EH (cell line): Measurements from ENCODE around the gene TAF5.
"Not testable (repeated sequence)": the region's sequence is repeated elsewhere in the genome, so short reads cannot be mapped to it uniquely, and the experiment has no call there.

Experiments
- DNase-seq: peaks from one replicate; pipeline ENCODE4 v3.0.0-alpha.2; 2015; ENCODE audit warnings: low read depth

The TAF5 gene

DNA sequence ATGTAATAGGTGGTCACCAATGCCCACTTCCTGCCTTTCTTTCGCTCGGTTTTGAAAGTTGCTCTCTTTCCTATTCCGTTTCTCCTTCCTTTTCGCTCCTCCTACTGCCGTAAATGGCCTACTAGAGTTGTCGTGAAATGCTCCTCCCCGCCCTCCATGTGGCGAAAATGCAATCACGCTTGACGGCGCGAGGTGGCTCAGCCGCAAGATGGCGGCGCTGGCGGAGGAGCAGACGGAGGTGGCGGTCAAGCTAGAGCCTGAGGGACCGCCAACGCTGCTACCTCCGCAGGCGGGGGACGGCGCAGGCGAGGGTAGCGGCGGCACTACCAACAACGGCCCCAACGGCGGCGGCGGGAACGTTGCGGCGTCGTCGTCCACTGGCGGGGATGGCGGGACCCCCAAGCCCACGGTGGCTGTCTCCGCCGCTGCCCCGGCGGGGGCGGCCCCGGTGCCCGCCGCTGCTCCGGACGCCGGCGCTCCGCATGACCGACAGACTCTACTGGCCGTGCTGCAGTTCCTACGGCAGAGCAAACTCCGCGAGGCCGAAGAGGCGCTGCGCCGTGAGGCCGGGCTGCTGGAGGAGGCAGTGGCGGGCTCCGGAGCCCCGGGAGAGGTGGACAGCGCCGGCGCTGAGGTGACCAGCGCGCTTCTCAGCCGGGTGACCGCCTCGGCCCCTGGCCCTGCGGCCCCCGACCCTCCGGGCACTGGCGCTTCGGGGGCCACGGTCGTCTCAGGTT is at the start of gene TAF5:
Gene TAF5 (plus strand): TSS at position 195 of the 737 bp plus-strand sequence. CDS start 14 bp downstream, at position 209.
- DNase-seq, result peak; percentile 96

DNA sequence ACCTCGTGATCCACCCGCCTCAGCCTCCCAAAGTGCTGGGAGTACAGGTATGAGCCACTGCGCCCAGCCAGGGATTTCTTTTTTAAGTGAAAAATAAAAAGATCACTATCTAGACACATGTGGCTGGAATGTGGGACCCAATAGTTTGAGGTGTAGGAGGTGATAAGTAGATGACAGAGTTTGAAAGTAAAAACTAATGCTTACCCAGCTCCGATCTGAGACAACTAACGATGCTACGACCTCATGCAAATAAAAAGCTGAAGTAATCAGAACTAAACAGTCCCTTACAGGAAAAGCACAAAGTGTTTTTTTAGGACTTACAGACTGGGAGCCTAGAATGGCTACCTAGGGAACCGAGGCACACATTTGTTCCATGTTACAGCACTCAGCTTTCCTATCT is 39.9 kb upstream of the TAF5 start:
- no peak for DNase-seq

DNA sequence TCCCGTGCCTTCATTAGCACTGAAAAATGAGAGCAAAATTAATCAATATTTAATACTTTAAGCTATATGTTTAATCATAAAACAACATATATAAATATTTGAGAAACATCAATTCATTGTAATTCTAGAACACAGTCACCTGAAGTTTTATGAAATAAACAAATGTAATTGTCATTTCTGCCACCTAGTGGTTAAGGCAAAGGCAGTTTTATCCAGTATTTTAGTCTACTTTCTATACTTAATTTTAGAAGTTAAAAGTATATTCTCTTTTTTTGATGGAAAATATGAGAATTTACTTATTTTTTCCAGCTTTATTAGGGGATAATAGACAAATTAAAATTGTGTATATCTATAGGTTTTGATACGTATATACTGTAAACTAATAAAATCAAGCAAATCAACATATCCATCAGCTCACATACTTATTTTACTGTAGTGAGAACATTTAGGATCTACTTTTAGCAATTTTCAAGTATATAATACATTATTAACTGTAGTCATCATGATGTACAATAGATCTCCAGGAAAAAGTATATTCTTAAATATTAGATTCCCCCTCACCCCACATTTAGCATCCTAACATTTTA is 33.7 kb upstream of the TAF5 start:
- DNase-seq, result peak; percentile 32

DNA sequence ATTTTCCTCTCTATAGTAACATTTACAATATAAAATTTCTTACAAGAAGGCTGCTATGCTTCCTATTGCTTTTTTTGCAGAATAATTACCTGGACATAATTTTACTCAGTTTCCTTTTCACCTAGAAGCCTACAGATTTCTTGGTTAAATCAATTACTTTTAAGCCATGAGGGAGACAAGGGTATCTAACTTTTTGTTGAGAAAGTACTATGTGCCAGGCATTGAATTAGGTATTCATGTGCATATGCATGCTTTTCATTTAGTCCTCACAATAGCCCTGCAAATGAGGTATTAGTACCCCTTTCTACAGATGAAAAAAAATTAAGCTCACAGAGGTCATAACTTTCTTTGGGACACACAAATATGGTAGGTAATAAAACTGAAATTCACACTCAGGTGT is 33.2 kb upstream of the TAF5 start:
- DNase-seq, result no peak

DNA sequence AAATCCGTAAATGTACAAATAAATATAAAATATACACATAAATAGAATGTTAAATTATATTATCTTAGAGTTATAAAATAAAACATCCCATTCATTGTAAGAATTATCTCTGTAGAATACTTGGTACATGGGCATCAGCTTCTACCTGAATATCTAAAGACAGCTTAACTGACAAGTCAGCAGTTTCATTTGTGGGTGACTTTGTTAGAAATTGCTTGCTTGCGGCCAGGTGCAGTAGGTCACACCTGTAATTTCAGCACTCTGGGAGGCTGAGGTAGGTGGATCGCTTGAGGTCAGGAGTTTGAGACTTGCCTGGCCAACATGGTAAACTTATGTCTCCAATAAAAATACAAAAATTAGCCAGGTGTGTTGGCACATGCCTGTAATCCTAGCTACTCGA is 31.4 kb upstream of the TAF5 start:
- no peak for DNase-seq

DNA sequence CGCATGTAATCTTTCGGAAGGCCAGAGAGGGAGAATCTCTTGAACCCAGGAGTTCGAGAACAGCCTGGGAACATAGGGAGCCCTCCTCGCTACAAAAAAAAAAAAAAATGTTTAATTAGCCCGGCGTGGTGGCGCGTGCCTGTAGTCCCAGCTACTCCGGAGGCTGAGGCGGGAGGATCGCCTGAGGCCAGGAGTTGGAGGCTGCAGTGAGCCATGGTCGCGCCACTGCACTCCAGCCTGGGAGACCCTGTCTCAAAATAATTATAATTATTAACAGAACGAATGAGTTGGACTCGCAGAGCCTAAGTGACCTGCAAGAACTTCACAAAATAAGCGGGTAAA is 17.6 kb upstream of the TAF5 start:
- no peak for DNase-seq

DNA sequence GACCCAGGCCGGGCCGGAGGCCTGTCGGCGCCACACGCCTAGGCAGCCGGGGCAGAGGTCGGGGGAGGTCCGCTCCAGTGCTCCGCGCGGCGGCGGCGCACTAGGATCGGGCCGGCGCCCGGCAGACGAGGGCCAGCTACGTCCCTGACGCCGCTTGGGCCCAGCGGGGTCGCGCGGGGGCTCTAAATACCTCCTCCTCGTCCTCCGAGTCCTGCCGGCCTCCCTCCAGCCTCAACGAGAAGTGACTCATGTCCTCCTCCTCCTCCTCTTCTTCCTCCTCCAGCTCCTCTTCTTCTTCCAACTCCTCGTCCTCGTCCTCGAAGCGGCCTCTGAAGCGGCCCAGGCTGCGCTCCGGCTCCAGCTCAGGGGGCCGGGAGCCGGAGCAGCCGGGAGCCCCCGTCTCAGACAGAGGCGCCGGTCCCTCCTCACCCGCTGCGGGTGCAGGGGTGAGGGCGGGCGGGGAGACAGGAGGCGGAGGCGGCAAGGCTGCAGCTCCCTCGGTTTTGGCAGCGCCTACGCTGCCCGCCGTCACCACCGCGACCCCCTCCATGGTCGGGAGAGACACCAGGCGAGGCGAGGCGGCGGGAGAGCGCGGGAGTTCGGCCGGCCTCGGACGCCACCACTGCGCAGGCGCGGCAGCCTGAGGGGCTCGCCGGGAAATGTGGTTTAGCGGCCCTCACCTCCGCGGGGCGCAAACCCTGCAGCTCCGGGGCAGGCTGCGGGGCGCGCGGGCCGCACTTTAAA is 17.1 kb upstream of the TAF5 start, which contains the start of gene PCGF6:
Gene PCGF6 (minus strand): TSS at position 624 of the 744 bp plus-strand sequence. CDS start 74 bp downstream, at position 550.
- peak; percentile 83 for DNase-seq

DNA sequence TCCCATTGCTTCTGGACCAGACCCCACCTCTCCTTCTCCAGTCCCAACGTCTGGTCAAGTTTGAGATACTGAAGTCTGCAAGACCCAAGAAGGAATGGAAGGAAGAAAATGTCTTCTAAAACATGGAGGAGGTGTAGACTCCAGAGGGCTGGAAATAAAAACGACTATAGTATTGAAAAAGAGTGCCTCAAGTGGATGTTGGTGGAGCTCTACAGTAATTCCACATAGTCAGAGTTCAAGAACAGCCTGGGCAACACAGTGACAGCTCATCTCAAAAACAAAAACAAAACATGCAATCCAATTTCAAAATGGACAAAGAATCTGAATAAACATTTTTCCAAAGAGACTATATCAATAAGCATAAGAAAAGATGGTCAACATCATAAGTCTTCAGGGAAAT is 14.5 kb upstream of the TAF5 start:
- DNase-seq, result no peak

DNA sequence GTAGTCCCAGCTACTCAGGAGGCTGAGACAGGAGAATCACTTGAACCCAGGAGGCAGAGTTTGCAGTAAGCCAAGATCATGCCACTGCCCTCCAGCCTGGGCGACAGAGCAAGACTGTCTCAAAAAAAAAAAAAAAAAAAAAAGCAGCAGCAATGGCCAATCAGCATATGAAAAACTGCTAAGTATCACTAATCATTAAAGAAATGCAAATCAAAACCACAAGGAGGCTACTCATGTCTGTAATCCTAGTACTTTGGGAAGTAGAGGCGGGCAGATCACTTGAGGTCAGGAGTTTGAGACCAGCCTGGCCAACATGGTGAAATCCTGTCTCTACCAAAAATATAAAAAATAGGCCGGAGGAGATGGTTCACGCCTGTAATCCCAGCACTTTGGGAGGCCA is 13.2 kb upstream of the TAF5 start:
- DNase-seq, result not testable (repeated sequence)

DNA sequence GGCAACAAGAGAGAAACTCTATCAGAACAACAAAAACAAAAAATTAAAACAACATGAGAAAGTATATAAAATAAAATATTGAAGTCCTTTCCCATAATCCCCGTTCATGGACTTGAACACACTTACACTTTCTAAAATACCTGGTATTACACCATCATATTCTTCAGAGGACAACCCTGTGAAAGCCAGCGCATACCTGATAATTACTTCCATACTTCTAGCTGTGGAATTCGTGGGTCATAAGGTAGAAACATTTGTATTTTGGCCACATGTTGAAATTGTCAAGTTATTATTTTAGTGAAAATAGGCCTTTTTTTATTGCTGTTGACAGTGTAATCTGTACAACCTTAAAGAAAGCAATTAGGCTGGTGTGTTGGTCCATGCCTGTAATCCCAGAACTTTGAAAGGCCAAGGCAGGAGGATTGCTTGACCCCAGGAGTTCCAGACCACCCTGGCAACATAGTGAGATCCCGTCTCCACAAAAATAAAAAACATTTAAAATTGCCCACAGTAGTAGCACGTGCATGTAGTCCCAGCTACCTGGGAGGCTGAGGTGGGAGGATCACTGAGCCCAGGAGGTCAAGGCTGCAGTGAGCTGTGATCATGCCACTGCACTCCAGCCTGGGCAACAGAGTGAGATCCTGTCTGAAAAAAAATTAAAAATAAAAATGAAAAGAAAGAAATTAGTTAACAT is 11.7 kb upstream of the TAF5 start:
- no peak for DNase-seq

DNA sequence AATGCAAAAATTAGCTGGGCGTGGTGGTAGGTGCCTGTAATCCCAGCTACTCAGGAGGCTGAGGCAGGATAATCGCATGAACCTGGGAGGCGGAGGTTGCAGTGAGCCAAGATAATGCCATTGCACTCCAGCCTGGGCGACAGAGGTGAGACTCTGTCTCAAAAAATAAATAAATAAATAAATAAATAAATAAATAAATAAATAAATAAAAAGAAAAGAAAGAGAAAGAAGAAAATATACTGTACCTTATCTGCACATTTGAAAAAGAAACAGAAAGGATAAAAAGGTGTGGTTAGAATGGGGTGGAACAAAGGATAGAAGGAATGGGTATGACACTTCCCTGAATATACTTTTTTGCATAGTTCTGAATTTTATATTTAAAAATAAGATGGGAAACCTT is 8.3 kb upstream of the TAF5 start:
- DNase-seq, result not testable (repeated sequence)

DNA sequence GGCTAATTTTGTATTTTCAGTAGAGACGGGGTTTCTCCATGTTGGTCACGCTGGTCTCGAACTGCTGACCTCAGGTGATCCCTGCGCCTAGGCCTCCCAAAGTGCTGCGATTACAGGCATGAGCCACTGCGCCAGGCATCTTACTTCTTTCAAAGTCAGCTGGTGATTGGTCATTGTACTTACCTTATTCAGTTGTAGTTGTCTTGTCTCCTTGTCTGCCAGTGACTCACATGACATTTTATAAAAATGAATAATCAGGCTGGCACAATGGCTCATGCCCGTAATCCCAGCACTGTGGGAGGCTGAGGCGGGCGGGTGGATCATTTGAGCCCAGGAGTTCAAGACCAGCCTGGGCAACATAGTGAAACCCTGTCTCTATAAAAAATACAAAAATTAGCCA is 7.0 kb upstream of the TAF5 start:
- peak; percentile 2 for DNase-seq

DNA sequence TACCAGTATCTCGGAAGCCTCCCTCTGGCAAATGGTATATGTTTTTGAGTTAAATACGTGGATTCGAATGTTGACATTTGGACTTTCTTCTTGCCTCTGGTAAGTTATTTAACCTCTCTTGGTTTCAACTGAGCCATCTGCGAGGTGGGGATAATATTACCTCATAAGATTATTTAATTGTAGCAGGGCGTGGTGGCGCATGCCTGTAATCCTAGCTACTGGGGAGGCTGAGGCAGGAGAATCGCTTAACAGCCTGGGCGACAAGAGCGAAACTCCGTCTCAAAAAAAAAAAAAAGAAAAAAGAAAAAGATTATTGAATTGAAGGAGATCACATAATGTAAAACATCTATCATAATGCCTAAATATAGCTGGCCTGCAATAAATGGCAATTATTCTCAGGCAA is 396 bp upstream of the TAF5 start:
- no peak for DNase-seq

DNA sequence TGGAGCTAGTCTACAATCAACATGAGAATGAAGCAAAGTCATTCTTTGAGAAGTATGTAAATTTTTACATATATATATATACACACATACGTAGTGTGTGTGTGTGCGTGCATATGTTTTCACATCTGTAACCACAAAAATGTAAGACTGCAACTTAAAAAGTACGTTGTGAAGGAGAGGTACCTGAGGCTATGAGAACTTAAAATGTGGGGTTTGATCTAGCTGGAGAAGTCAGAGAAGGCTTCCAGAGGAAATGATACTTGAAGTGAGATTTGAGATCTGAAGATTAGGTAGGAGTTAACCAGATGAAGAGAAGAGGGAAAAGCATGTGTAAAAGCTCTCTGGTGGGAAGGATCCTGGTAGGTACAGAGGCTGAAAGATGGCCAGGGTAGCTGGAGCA is 5.8 kb downstream of the TAF5 start:
- DNase-seq, result no peak

DNA sequence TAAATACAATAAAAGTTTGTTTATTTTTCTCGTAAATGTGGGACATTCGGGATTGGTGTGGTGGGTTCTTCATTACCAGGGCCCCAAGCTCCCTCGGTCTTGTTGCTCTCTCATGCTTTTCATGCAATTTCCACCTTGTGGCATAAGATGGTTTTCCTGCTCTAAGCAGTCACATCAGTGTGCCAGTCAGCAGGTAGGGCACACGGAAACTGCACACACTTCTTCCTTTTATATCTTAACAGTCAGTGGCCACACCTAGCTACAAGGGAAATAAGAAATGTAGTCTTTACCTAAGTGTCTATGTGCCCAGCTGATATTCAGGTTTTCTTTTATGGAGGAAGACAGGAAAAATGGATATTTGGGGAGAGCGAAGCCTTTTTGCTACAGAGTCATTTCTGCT is 6.5 kb downstream of the TAF5 start:
- no peak for DNase-seq

DNA sequence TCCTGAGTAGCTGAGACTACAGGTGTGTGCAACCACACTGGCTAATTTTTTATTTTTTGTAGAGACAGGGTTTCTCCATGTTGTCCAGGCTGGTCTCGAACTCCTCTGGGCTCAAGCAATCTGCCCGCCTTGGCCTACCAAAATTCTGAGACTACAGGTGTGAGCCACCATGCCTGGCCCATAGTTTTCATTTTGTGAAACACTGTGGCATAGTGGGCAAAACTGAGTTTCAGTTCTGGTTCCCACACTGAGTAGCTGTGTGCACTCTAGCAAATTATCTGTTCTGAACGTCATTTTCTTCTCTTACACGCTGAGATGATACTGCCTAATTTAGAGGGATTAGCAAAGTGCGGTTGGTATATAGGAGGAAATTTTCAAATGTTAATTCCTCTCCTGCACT is 15.0 kb downstream of the TAF5 start:
- DNase-seq, result no peak

DNA sequence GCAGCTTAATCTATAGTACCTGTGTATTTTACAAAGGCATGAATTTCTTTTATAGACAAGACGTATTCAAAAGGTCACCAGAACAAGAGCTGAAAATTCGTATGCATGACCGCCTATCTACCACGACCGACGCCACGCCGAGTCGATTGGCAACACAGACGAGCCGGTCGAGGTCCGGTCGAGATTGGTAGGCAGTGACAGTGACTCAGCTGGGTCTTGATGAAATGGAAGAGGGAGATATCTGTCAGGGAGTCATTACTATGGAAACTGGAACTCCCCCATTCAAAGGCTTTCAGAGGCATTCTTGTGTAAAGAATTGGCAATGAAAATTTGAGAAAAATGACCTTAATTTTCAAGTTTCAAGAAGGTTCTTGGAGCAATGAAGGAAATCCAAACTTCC is 26.4 kb downstream of the TAF5 start:
- no peak for DNase-seq

DNA sequence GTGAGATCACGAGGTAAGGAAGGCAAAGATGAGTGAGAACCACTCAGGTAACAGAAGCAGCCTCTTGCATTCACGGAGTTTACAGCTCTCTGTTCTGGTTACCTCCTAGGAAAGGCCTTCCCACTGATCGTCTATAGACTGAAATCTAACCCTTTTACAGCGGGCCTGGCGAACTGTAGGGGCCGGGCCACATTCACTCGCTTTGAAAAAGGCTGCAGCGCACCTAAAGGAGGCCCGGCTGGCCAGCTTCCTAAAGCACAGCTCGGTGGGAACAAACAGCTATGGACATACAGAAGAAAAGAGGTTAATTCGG is 27.9 kb downstream of the TAF5 start:
- DNase-seq, result peak; percentile 23

DNA sequence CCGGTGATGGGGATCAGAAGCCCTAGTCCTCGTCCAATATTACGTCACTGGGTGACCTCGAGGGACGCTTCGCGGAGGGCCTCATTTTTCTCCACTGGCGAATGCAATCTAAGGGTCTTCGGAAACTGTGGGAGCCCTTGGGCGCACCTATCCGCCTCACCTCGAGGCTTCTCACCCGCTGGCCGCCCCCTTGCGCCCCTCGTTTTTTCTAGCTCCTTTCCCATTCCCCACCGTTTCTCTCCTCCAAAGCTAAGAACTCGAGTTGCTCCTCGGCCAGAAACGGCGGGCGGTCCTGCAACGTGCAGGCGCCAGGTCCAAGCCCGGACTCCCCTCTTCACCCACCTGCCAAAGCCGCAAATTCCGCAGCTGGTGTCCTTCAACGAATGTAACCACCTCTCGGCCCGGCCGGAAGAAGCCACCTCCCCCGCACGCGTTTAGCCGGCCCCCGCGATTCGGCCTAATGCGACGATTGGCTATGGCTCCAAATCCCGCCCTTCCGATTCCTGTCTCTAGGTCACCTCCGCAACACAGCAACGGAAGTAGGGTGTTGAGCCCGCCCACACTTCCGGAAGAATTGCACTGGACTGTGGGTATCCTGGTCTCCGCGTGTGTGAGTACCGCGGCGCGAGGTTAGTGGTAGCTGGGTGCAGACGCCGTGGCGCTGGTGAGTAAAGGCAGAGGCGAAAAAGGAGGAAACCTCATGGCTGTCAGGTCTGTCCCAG is 28.5 kb downstream of the TAF5 start, which contains the start of the genes ATP5MK and PDCD11:
Gene ATP5MK (minus strand): TSS at position 409 of the 722 bp plus-strand sequence. CDS start 4,018 bp downstream, outside the sequence.
Gene PDCD11 (plus strand): TSS at position 560 of the 722 bp plus-strand sequence. CDS start 1,801 bp downstream, outside the sequence.
- peak; percentile 99 for DNase-seq

DNA sequence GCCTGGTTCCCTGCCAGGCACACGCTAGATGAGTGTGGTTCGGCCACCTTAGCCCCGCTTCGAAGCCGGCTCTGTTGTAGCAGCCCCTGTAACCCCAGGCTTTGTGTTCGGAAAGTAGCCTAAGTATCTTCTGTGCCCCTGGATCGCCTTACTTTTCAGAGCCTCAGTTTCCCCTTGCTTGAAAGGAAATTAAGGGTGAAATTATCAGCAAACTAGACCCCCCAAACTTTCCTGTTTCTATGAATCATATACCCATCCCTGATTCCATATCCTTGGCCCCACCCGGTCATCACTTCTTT is 29.0 kb downstream of the TAF5 start:
- no peak for DNase-seq

DNA sequence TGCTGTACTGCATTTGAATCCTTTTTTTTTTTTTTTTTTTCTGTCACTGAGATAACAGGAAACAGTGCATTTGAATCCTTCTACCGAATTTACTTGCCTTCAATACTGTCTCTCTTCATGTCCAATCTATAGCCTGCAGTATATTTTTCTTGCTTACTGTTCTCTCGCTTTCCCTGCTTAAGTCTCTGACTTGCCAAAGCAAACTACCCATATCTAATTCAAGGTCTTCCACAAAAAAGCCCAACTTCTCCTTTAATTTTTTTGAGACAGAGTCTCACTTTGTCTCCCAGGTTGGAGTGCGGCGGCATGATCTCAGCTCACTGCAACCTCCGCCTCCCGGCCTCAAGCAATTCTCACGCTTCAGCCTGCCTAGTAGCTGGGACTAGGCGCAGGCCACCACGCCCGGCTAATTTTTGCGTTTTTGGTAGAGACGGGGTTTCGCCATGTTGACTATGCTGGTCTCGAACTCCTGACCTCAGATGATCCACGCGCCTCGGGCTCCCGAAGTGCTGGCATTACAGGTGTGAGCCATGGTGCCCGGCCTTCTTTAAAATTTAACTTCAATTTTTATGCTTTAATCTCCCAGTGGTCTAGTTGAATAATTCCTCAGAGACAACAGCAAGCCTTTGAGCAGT is 29.5 kb downstream of the TAF5 start:
- DNase-seq, result peak; percentile 7

DNA sequence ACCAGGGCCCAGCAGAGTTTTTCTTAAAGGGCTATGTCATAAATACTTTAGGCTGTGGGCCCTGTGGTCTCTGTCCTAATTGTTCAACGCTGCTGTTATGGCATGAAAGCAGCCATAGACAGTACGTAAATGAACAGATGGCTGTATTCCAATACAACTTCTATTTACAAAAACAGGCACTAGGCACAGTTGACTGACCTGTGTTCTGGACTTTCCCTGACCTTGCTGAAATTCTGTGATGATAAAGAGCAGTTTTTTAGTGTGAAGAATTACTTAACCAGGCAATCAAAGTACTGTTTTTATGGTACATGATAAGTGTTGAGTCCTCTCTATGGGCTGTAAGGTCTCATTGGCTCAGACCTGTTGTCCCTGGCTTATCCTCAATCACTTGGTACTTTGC is 45.8 kb downstream of the TAF5 start:
- no peak for DNase-seq
